GM21423 (cell line): ENCODE results near the gene CACNA1H.

Experiments
- ATAC-seq: cut with Tn5 transposase; IDR thresholded peaks from one replicate; pipeline ENCODE4 v1.9.1; 2021; ENCODE audit warnings: mild to moderate bottlenecking, moderate library complexity; ENCODE audit not compliant: unreplicated experiment

CACNA1H gene

GRCh38 chr16:1206326-1206725 lies 53.4 kb downstream of the CACNA1H start:
- ATAC-seq = no peak

- no peak for ATAC-seq
Measured at GRCh38 chr16:1206786-1207185, 53.9 kb downstream of the CACNA1H start.

GRCh38 chr16:1208239-1208830 lies 55.4 kb downstream of the CACNA1H start:
- no peak for ATAC-seq

- no peak for ATAC-seq
Measured at GRCh38 chr16:1209081-1209480, 56.2 kb downstream of the CACNA1H start.

GRCh38 chr16:1210461-1210860 lies 57.6 kb downstream of the CACNA1H start:
- no peak for ATAC-seq

- no peak for ATAC-seq
Measured at GRCh38 chr16:1211451-1212268, 58.8 kb downstream of the CACNA1H start.

- no peak for ATAC-seq
Measured at GRCh38 chr16:1212616-1213194, 59.8 kb downstream of the CACNA1H start.

- ATAC-seq = no peak
Measured at GRCh38 chr16:1213231-1213630, 60.3 kb downstream of the CACNA1H start.

GRCh38 chr16:1213796-1214372 lies 61.0 kb downstream of the CACNA1H start:
- no peak for ATAC-seq

- no peak for ATAC-seq
Measured at GRCh38 chr16:1214719-1215118, 61.8 kb downstream of the CACNA1H start.

- ATAC-seq = no peak
Measured at GRCh38 chr16:1215574-1216295, 62.8 kb downstream of the CACNA1H start.

- no peak for ATAC-seq
Measured at GRCh38 chr16:1216296-1216619, 63.4 kb downstream of the CACNA1H start.

- ATAC-seq = no peak
Measured at GRCh38 chr16:1216681-1217400, 63.9 kb downstream of the CACNA1H start.

- no peak for ATAC-seq
Measured at GRCh38 chr16:1217526-1217925, 64.6 kb downstream of the CACNA1H start.

- no peak for ATAC-seq
Measured at GRCh38 chr16:1218061-1218929, 65.4 kb downstream of the CACNA1H start.

- no peak for ATAC-seq
Measured at GRCh38 chr16:1218930-1219611, 66.2 kb downstream of the CACNA1H start.

GRCh38 chr16:1220098-1220728 lies 67.3 kb downstream of the CACNA1H start:
- ATAC-seq = no peak

GRCh38 chr16:1220841-1221627 lies 68.1 kb downstream of the CACNA1H start:
- no peak for ATAC-seq
